Osteoblast (primary cell): ENCODE data around the gene IGSF3. TPM values are rescaled to one million over a fixed set of nuclear protein-coding genes. Genes with fewer than 3 reads are reported as not detected.
"Not testable (repeated sequence)": the region's sequence is repeated elsewhere in the genome, so short reads cannot be mapped to it uniquely, and the experiment has no call there.

Source experiments
- DNase-seq: peaks from one replicate; pipeline ENCODE4 v3.0.0; 2011; ENCODE audit warnings: low spot score, mixed read lengths; ENCODE audit not compliant: insufficient read length; ENCODE audit errors: missing footprints
- H2AFZ ChIP-seq: 2 replicates; pipeline ENCODE4 v1.6.0; 2011; ENCODE audit warnings: mild to moderate bottlenecking, low read length
- H3K27ac ChIP-seq: 2 replicates; pipeline ENCODE4 v1.5.1; 2011; ENCODE audit warnings: mild to moderate bottlenecking, low read depth, low read length, moderate library complexity
- H3K27me3 ChIP-seq: 2 replicates; pipeline ENCODE4 v1.6.0; 2012; ENCODE audit warnings: mild to moderate bottlenecking, control low read depth, inconsistent platforms, low read length, moderate library complexity; ENCODE audit not compliant: insufficient read depth
- H3K36me3 ChIP-seq: 2 replicates; pipeline ENCODE4 v1.5.1; 2011; ENCODE audit warnings: mild to moderate bottlenecking, low read length, control low read depth, moderate library complexity; ENCODE audit not compliant: insufficient read depth
- H3K4me1 ChIP-seq: 2 replicates; pipeline ENCODE4 v1.5.1; 2011; ENCODE audit warnings: mild to moderate bottlenecking, low read length, control low read depth, moderate library complexity; ENCODE audit not compliant: insufficient read depth
- H3K4me2 ChIP-seq: 2 replicates; pipeline ENCODE4 v1.6.0; 2011; ENCODE audit warnings: mild to moderate bottlenecking, low read length; ENCODE audit not compliant: insufficient read depth
- H3K4me3 ChIP-seq: fragments of 200-600 bp; sonication (generic); 3 replicates; pipeline ENCODE4 v1.5.1; 2012; ENCODE audit warnings: mild to moderate bottlenecking, low read length, inconsistent platforms; ENCODE audit not compliant: insufficient read depth
- H3K79me2 ChIP-seq: 2 replicates; pipeline ENCODE4 v1.6.0; 2012; ENCODE audit warnings: mild to moderate bottlenecking, low read length, control low read depth, inconsistent platforms; ENCODE audit not compliant: insufficient read depth
- H3K9me3 ChIP-seq: 2 replicates; pipeline ENCODE4 v1.5.1; 2011; ENCODE audit warnings: low read depth, low read length, control low read depth
- H4K20me1 ChIP-seq: 2 replicates; pipeline ENCODE4 v1.6.0; 2012; ENCODE audit warnings: mild to moderate bottlenecking, low read length, control low read depth; ENCODE audit not compliant: insufficient read depth
- CTCF ChIP-seq: IDR thresholded peaks from 2 replicates; pipeline ENCODE4 v1.5.1; 2011; ENCODE audit warnings: mild to moderate bottlenecking, low read depth, low read length, moderate library complexity; ENCODE audit errors: extremely low read depth
- total RNA-seq: library from RNA; depleted of rRNA; stranded (reverse); fragments of >200 nt; gene quantifications from 2 replicates; pipeline ENCODE4 v1.2.3, GENCODE V29; 2012

IGSF3 gene
- total RNA-seq, 1 donor: under 0.01 TPM

DNA sequence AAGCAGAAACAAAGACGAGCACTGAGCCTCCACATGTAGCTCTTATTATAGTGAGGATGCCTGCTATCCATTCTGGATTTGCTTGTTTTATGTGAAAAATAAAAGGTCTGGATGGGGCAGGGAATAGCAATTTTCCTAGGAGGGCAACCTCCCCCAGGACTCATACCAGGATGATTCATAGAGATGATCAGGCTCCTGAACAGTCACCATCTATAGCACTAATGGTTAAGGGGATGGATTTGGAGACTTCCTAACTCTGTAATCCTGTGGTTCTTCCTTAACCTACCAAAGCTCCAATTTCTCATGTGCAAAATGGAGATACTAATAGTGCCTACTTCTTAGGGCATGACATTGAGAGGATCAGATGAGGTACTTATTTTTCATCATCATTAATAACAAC lies 62.2 kb downstream of the IGSF3 start:
- no peaks in the 10 kb centered on the region for H4K20me1 ChIP-seq
- no peaks in the 10 kb centered on the region for H3K9me3 ChIP-seq
- no peak overlapping the region for H3K4me3 ChIP-seq
- DNase-seq: no peak
- no peak overlapping the region for H3K27ac ChIP-seq
- peaks cover 3% of the 10 kb centered on the region for H3K27me3 ChIP-seq
- H3K4me2 ChIP-seq: no peak overlapping the region
- no peak for TF ChIP-seq CTCF
- H3K4me1 ChIP-seq: no peaks in the 10 kb centered on the region
- no peak overlapping the region for H2AFZ ChIP-seq
- H3K36me3 ChIP-seq: no peaks in the 10 kb centered on the region
- H3K79me2 ChIP-seq: no peaks in the 10 kb centered on the region

DNA sequence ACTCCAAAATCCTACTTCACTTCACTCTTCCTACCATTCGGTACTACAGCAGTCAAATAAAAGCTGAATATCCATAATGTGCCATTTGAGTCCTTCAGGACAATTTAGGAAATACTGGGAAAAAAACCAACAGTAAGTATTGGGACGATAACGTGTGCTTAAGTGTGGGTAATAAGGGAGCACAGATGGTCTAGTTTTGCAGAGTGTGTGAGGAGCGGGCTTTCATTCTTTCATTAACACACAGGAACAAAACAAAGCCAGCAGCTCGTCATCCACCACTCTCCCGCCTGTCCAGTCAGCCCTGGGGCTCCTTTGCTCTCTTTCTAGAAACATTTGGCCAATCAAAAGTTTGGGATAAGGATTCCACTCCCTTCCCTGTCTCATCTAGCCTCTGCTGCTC lies 63.1 kb downstream of the IGSF3 start:
- H4K20me1 ChIP-seq, H3K27me3 ChIP-seq, H3K36me3 ChIP-seq, H3K4me2 ChIP-seq, H3K27ac ChIP-seq, H2AFZ ChIP-seq, H3K9me3 ChIP-seq, DNase-seq, H3K79me2 ChIP-seq, H3K4me1 ChIP-seq, H3K4me3 ChIP-seq: not testable (repeated sequence)

GRCh38 chr1:116603646-116604045 lies 63.9 kb downstream of the IGSF3 start:
- H3K9me3 ChIP-seq, H3K4me1 ChIP-seq, H3K79me2 ChIP-seq, H3K36me3 ChIP-seq, H4K20me1 ChIP-seq, H3K27me3 ChIP-seq, H3K4me3 ChIP-seq, H3K4me2 ChIP-seq, H3K27ac ChIP-seq, DNase-seq, H2AFZ ChIP-seq: not testable (repeated sequence)

- H3K27ac ChIP-seq, H4K20me1 ChIP-seq, H3K27me3 ChIP-seq, H3K79me2 ChIP-seq, H3K4me2 ChIP-seq, H3K9me3 ChIP-seq, H3K36me3 ChIP-seq, DNase-seq, H2AFZ ChIP-seq, H3K4me3 ChIP-seq, H3K4me1 ChIP-seq: not testable (repeated sequence)
These were observed 68.2 kb downstream of the IGSF3 start for GRCh38 chr1:116599369-116599768.

- not testable (repeated sequence) for H4K20me1 ChIP-seq, H3K4me2 ChIP-seq, H3K27ac ChIP-seq, H3K9me3 ChIP-seq, H3K27me3 ChIP-seq, H3K36me3 ChIP-seq, H3K4me1 ChIP-seq, H3K4me3 ChIP-seq, H3K79me2 ChIP-seq, H2AFZ ChIP-seq, DNase-seq
These were observed 69.0 kb downstream of the IGSF3 start for GRCh38 chr1:116598420-116599036.

DNA sequence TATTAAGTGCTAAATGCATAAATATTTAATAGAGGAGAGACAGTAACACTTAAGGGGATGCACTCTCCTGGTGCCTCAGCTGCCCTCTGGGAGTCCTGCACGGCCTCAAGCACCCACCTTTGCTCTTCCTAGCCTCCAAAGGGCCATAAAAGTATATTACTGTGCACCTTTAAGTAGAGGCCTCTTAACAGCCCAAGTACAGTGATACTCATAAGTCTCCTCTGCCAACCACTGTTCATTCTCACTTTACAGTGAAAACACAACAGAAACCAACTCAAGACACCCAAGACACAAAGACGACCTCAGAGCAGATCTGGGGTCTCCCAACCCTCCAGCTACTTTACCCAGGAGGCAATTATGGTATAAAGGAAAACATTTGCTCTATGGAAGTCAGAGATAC lies 70.1 kb downstream of the IGSF3 start:
- H3K4me2 ChIP-seq, H3K4me1 ChIP-seq, H2AFZ ChIP-seq, H3K4me3 ChIP-seq, H4K20me1 ChIP-seq, H3K79me2 ChIP-seq, H3K27ac ChIP-seq, H3K36me3 ChIP-seq, DNase-seq, H3K27me3 ChIP-seq, H3K9me3 ChIP-seq: not testable (repeated sequence)

GRCh38 chr1:116596742-116597307 lies 70.7 kb downstream of the IGSF3 start:
- not testable (repeated sequence) for H3K4me1 ChIP-seq, DNase-seq, H3K4me3 ChIP-seq, H3K4me2 ChIP-seq, H4K20me1 ChIP-seq, H3K27ac ChIP-seq, H3K79me2 ChIP-seq, H3K27me3 ChIP-seq, H2AFZ ChIP-seq, H3K9me3 ChIP-seq, H3K36me3 ChIP-seq
